GM12878 (cell line): Measurements from ENCODE around the gene PLEKHA1. TPM values are rescaled to one million over a fixed set of nuclear protein-coding genes. Genes with fewer than 3 reads are reported as not detected.

ENCODE experiments used
- CEBPZ ChIP-seq: fragments of 150-350 bp; IDR thresholded peaks from 2 replicates; pipeline ENCODE4 v1.6.1; 2016; ENCODE audit warnings: low read depth, low read length
- CUX1 ChIP-seq: IDR thresholded peaks from 2 replicates; pipeline ENCODE4 v1.6.1; 2012; ENCODE audit warnings: improper control_type of control experiment, low read depth, low read length; ENCODE audit not compliant: insufficient replicate concordance
- JUND ChIP-seq: IDR thresholded peaks from 2 replicates; pipeline ENCODE4 v1.6.1; 2012; ENCODE audit warnings: low read depth, mild to moderate bottlenecking, low read length, improper control_type of control experiment, moderate library complexity
- RAD51 ChIP-seq: fragments of 450-650 bp; IDR thresholded peaks from 2 replicates; pipeline ENCODE4 v1.6.1; 2016; ENCODE audit warnings: moderate library complexity, mild to moderate bottlenecking, inconsistent platforms
- SREBF1 ChIP-seq: IDR thresholded peaks from 2 replicates; pipeline ENCODE4 v1.6.1; 2012; ENCODE audit warnings: mild to moderate bottlenecking, low read length
- TCF7 ChIP-seq: IDR thresholded peaks from 2 replicates; pipeline ENCODE4 v1.6.1; 2014; ENCODE audit warnings: antibody characterized with exemption, borderline replicate concordance
- ZNF207 ChIP-seq: fragments of 450-650 bp; IDR thresholded peaks from 2 replicates; pipeline ENCODE4 v1.6.1; 2014; ENCODE audit warnings: antibody characterized with exemption, mild to moderate bottlenecking, borderline replicate concordance
- polyA plus RNA-seq, 11 experiments: library from polyadenylated mRNA; depleted of rRNA in 4 of 11; unstranded in 6 of 11; stranded (reverse) in 5 of 11; fragments of >200 nt; fragmentation: Nextera tagmentation in 4 of 11; fragmentation: Illumina TruSeq in 1 of 11; extraction: Ambion mirVana in 4 of 11; extraction: Trizol in 1 of 11; gene quantifications; 1 replicate in 1 of 11; 2 replicates in 10 of 11; pipeline versions ENCODE4 v1.2.1 to v1.2.3, GENCODE V29; 2011 to 2016; ENCODE audit warnings: inconsistent platforms in 2 of 11, missing spikeins in 2 of 11, low read depth in 1 of 11
- total RNA-seq, 4 experiments: library from RNA; depleted of rRNA in 3 of 4; stranded (reverse); fragments of >200 nt in 3 of 4; fragmentation: Illumina TruSeq in 1 of 4; extraction: Trizol in 1 of 4; gene quantifications; 2 replicates each; pipeline versions ENCODE4 v1.2.1 to v1.2.3, GENCODE V29; 2013 to 2021

Gene PLEKHA1
- total and polyA plus RNA-seq, 10 of the 15 experiments (the other 5 are each of a cell fraction or from before 2014, with no cell fraction given): 0.15 to 6.0 (median 0.32) TPM

- TF ChIP-seq CUX1: no peak
- TF ChIP-seq RAD51: no peak
- TF ChIP-seq CEBPZ: no peak
- no peak for TF ChIP-seq JUND
- TF ChIP-seq SREBF1: no peak
- no peak for TF ChIP-seq TCF7
- TF ChIP-seq ZNF207: no peak
Observed at GRCh38 chr10:122349758-122350369, 24.6 kb upstream of the PLEKHA1 start (continued).
